ENCODE results near the gene ZNF587B.
"Not testable (repeated sequence)": the region's sequence is repeated elsewhere in the genome, so short reads cannot be mapped to it uniquely, and the experiment has no call there.

DNA sequence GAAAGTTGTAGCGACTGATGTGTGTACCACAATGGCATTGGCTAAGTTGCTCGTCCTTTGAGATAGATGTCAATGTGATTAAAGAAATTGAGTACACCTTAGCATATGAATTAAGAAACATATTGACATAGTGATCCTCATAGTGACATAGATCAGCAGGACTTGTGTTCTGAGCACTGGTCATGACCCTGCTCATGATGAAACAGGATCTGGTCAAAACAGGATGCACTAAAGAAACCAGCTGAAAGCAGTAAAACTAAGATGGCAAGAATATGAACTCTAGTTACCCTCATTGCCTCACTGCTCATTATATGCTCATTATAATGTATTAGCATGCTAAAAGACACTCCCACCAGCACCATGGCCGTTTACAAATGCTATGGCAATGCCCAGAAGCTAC is 17.1 kb downstream of the ZNF587B start:
- not testable (repeated sequence) for TF ChIP-seq SUZ12 (IDR thresholded peaks at IDR 0.05; ENCODE audit: extremely low read depth, insufficient read depth, insufficient read length); YY1 (IDR thresholded peaks at IDR 0.05; ENCODE audit: insufficient read depth, insufficient read length)

Measured in NT2/D1 (cell line).